K562 (cell line): ENCODE data around the gene CD47.

Source experiments
- EZH2 ChIP-seq: IDR thresholded peaks from 2 replicates; pipeline ENCODE4 v1.6.1; 2012; ENCODE audit warnings: low read depth, mild to moderate bottlenecking, inconsistent platforms, low read length, borderline replicate concordance
- SIX5 ChIP-seq, 2 experiments: IDR thresholded peaks; 2 replicates each; pipeline ENCODE4 v1.6.1; 2011; ENCODE audit warnings: low read length in 2 of 2, borderline replicate concordance in 1 of 2, low read depth in 1 of 2, mild to moderate bottlenecking in 1 of 2, moderate library complexity in 1 of 2; ENCODE audit not compliant: insufficient read depth in 1 of 2
- ZFP36 ChIP-seq: fragments of 150-350 bp; IDR thresholded peaks from 2 replicates; pipeline ENCODE4 v1.6.1; 2018; ENCODE audit warnings: low read length, low read depth; ENCODE audit not compliant: partially characterized antibody
- TF ChIP-seq, protein P1 (sequence below): sonication (generic); formaldehyde crosslinking; IDR thresholded peaks from 2 replicates; pipeline ENCODE4 v1.8.0; 2022; ENCODE audit warnings: missing genetic modification reagents, mild to moderate bottlenecking, borderline replicate concordance

GRCh38 chr3:108046247-108046646, 44.6 kb downstream of the CD47 start:
- TF ChIP-seq, protein P1, sequence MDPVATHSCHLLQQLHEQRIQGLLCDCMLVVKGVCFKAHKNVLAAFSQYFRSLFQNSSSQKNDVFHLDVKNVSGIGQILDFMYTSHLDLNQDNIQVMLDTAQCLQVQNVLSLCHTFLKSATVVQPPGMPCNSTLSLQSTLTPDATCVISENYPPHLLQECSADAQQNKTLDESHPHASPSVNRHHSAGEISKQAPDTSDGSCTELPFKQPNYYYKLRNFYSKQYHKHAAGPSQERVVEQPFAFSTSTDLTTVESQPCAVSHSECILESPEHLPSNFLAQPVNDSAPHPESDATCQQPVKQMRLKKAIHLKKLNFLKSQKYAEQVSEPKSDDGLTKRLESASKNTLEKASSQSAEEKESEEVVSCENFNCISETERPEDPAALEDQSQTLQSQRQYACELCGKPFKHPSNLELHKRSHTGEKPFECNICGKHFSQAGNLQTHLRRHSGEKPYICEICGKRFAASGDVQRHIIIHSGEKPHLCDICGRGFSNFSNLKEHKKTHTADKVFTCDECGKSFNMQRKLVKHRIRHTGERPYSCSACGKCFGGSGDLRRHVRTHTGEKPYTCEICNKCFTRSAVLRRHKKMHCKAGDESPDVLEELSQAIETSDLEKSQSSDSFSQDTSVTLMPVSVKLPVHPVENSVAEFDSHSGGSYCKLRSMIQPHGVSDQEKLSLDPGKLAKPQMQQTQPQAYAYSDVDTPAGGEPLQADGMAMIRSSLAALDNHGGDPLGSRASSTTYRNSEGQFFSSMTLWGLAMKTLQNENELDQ (CRISPR knock-in tag): no peak
- TF ChIP-seq EZH2: no peak
- no peak for TF ChIP-seq SIX5 (IDR thresholded peaks at IDR 0.05; ENCODE audit: borderline replicate concordance in 1 of 2, insufficient read depth in 1 of 2, low read depth in 1 of 2, low read length in 2 of 2)
- no peak for TF ChIP-seq ZFP36
